GM21360 (cell line): Measurements from ENCODE around the gene FANCC.

ENCODE experiments used
- ATAC-seq: cut with Tn5 transposase; IDR thresholded peaks from one replicate; pipeline ENCODE4 v1.9.1; 2021; ENCODE audit warnings: mild to moderate bottlenecking, moderate library complexity; ENCODE audit not compliant: unreplicated experiment

Gene FANCC

DNA sequence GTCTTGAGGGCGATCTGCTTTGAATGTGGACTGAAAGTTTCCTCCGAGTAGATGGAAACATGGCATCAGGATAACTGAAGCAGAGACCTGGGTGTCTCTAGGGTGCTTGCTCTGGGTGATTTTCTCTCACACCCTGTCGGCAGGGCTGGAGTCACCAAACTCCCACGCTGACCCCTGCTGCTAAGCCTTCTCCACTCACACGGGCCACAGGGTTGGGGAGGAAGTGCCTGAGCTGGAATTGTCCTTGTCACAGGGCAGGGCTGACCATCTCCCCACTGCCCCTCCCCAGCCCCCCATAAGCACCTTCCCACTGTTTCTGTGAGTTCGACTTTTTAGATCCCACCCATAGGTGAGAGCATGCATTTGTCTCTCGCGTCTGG is 212.9 kb downstream of the FANCC start:
- ATAC-seq, result no peak

DNA sequence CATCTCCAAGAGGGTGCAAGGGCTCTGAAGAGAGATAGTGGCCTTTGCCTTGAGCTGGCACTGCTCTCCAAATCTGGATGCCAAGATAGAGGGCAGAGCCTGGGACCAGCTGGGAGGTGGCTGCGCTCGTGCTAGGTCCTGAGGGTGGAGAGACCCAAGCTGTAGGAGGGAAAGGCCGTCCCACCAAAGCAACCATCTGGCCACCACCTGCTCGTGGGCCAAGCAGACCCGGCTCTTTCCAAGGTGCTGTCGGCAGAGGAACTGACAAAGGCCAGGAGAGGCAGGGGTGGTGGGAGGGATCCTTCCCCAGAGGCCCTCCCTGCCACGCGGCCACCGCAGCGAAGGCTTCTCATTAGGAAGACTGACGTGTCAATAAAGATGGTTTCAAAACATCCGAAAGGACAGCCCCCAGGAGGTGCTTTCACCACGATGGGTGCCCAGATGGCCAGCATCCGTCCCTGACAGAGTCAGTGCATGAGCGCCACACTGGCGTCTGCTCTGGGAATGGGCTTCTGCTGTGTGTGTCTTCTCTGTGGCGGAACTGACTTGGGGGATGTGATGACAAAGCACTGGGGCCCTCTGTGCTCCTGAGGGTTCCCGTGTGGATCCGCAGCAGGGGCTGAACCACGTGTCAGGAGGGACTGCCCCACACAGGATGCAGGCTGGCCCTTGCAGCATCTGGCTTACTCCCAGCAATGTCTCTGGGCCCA is 213.5 kb downstream of the FANCC start:
- no peak for ATAC-seq

DNA sequence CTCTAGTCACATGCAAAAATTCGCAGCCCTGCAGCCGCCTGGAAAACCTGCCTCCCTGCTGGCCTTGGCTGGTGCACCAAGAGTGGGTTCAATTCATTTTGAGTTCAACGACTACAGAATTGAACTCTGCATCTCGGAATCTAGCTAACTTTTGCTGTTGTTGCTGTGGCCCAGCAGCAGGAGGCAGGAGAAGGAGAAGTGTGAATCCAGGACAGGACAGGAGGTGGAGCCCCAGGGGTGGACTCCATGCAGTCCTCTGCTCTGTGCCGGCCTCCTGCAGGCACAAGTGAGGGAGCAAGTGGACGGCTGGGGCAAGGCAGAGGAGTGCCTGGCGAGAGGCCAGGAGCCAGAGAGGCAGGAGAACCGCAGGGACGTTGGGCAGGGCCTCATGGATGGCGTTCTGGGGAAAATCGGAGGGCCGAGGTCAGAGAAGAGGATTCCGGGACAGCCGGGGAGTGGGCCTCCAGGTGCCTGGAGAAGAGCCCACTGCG is 214.2 kb downstream of the FANCC start:
- ATAC-seq, result no peak

DNA sequence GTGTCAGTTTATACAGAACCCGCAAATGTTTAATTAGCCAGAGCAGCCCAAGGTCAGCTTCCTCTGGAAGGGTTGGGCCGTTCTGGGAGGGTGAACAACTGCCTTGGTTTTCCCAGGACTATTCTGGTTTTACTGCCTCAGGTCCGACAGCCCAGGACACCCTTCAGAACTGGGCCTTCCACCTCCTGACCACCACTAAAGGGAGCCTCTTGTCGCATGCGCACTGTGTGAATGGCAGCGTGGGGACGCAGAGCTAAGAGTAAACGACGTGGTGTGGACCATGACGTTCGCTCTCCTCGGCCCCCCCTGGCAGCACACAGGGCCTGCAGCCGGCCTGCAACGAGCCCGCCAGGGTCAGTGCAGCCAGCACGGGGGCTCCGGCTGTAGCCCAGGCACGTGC is 214.9 kb downstream of the FANCC start:
- ATAC-seq, result no peak

DNA sequence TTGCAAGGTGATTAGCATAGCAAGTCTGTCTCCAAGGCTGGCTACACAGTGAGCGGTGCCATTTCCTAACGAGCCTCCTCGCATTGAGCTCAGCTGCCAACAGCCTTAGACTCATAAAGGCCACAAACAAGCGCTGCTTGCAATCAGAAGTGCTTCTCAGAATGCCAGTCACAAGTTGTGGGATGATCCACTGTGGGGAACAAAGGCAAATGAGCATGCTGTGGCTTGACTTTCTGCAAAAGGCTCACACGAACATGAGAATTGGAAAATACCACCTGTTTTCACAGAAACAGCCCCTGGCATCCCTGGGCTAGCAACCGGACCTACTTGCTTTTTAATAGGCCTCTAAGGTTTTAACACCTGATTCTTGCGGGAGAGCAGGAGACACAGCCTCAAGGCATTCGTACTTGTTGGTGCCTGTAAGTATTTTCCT is 215.5 kb downstream of the FANCC start:
- ATAC-seq, result no peak

DNA sequence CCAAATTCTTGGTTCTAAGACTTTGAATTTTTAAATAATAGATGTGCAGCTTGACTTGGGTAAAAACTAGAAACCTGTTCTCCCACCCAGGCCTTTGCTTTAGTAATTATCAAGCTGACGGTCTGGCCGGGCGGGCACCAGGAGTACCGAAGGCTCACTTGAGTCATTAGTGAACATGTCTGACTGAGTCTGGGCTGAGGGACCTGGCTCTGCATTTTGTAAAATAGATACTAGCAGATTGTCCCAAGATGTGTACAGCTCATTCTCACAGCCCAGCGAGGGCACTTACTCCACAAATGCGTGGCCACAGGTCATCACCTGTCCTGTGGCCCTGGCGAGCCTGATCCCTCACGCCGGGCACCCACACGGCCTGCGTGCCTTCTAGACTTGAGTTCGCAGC is 216.2 kb downstream of the FANCC start:
- ATAC-seq, result no peak

DNA sequence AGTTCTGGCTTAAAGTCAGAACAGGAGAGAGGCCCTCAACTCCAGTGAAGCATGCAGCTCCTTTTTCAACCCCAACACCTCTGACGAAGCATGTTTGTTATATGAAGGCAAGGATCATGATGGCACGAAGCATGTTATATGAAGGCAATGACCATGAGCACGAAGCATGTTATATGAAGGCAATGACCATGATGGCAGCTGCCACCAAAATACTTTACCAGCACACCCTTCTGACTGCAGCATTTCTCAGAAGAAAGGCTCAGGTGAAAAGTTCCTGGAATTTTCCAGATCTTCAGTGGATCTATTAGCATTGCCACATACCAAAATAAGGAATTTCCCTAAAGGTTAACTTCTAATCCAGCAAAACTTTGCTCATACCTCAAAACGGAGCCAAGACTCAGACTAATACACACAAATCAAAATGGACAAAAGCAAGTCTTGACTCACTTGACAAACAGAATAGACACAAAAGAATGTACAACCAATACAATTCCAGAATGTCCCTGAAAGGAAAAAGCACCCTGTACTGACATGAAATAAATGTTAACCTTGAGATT is 217.4 kb downstream of the FANCC start:
- ATAC-seq, result no peak

DNA sequence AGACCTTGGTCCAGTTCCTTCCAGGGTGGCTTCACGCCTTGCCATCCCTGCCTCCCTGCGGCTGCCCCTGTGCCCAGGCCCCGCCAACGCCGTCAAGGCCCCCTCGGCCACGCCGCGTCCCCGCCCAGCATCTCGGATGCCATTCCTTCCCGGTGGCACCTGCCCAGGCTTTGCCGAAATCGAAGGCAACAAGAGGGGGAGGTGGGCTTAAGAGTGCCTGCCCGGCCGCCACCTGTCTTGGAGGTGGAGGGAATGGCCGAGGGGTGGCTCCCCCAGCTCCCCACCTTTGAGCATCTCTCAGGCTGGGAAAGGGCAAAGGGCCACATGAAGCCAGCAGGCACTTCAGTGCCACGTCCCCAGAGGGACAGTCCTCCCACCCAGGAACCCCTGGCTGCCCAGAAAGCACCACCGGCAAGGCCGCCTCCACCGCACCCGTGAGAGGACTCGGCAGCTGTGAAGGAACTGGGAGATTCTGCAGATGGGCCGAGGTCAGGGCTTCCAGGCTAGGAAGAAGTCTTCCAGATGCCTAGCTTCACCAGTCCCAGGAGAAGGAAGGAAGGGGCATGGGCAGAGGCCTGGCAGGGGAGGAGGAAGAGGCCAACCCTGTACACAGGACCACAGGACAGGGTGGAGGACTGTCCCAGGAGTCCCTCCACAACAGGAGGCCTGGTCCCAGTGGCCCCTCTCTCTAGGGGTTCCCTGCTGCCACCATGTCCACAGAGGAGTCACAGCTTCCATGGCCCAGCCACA is 218.0 kb downstream of the FANCC start:
- no peak for ATAC-seq

DNA sequence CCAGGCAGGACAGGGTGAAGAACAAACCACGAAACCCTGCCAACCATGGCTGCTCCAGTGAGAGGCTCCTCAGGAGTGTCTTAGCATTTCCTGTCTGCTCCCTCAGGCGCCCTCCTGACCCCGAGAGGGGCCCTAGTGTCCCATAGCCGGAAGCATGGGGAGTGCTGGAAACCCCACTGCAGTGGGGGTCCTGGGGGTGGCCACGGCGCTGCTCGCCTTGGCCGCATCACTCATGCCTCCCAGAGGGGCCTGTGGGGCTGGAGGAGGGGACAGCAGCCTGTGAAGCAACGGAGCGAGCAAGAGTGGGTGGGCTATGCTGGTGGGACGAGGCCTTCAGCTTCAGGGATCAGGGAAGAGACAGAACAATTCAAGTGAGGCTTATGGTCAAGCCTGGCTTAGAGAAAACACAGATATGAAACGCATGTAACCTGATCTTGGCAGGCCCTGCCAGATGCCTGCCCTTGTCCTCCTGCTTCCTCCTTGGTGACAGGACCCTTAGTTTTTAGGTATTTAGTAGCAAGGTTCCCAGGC is 219.1 kb downstream of the FANCC start:
- ATAC-seq, result no peak

DNA sequence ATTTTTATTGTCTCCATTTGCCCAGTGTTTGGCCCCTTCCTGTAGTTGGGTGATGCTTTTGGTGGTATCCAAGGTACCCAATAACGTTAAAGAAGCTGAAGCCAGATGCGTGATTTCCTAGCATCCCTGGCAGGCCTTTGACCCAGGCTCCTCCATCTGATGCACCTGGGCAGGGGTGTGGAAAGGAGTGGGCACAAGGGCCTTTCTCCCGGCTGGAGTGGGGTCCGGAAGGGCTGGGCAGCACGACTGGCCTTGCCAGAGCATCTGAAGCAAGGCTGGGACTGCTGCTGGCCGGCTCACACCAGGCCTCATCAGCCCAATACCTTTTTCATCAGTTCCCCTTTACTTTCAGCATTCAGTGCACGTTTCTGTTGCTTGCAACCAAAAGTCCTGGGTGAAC is 220.2 kb downstream of the FANCC start:
- no peak for ATAC-seq

DNA sequence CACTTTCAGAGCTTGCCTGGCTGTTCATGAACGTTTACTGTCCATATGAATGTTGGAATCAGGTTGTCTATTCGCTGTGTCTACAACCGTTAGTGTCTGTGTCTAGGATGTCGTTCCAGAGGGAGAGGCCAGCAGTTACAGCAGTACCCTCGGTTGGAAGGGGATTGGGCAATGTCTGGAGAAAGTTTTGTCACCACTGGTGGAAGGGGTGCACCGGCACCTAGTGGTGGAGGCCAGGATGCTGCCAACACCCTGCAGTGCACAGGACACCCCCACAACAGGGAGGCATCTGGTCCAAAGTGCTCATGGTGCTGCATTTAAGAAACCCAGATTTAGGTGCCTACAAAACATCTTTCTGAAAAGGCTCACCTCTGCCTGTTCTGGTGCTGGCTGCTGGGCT is 220.7 kb downstream of the FANCC start:
- no peak for ATAC-seq

DNA sequence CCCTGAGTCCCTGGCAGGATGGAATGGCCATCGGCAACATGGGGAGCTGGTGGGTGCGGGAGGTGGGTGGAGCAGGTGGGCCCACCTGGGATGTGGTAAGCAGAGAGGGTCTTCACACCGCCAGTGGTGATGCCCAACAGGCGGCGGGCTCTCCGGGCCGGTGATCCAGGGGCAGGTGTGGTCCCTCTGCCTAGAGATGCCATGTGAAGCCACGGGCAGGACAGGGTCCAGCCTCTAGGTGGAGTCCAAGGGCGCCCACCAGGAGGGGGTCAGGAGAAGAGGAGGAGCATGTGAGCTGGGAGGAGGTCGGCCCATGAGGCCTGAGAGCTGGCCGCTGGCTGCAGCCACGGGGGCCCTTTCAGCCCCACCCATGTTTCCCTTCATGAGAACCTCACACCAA is 221.1 kb downstream of the FANCC start:
- no peak for ATAC-seq

DNA sequence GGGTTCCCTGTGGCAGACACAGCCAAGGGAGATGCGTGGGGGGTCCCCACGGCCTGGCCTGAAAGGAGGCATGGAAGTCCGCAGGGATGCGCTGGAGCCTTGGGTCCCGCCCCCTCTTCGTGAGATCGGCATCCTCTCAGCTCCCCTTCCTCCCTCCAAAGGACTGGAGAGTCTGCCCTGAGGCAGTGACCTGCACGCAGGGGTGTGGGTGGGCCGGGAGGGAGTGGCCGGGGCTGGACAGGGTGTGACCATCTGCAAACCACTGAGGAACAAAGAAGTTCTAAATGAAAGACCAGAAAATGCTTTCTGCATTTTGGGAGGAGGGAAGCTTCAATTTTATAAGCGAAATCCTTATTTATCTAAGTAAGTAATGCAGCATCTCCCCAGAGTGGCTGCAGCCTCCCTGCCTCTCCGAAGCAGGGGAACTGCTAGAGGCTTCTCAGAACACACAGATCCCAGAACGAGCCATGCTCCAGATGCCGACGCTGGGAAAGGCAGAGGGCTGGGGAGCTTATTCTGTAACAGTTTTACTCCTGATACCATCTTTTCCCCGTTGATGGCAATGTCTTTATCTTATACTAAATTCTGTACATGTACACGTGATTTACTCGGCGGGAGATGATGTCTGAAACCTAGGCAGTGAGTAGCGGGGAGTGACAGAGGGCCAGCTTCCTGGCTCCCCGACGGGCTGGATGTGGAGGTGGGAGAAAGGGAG is 221.7 kb downstream of the FANCC start:
- no peak for ATAC-seq

DNA sequence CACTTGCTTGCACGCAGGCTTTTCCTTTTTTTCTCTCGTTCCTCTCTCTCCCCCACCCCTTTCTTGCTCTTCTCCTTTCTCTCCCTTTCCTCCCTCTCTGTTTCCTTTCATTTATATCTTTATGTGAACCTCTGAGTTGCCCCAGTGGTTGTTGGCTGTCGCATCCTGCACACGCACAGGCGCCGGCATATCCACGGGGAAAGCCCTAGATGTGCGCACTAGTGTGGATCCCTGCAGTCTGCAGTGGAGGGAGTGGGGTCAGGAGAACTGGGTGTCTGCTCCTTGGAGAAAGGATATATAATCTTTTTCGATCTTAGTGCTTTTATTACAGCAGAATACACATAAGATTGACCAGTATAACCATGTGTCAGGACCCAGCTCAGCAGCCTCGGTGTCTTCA is 223.5 kb downstream of the FANCC start:
- ATAC-seq, result no peak

DNA sequence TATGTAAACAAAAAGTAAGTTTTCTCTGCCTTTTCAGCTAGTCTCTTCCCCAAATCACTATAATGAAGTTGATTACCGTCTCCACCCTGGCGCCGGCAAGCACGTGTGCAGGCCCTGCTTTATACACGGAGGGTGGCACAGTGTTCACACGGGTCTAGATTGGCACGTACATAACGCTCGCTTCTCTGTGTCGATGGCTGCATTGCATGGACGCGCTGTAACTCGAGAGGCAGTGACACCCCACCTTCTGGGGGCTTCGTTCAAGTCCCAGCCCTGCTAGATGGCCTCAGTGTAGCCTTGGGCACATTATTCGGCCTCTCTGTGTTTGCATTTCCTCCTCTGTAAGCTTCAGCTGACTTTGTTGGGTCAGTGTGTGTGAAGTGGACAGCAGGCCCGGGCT is 223.9 kb downstream of the FANCC start:
- ATAC-seq, result no peak

DNA sequence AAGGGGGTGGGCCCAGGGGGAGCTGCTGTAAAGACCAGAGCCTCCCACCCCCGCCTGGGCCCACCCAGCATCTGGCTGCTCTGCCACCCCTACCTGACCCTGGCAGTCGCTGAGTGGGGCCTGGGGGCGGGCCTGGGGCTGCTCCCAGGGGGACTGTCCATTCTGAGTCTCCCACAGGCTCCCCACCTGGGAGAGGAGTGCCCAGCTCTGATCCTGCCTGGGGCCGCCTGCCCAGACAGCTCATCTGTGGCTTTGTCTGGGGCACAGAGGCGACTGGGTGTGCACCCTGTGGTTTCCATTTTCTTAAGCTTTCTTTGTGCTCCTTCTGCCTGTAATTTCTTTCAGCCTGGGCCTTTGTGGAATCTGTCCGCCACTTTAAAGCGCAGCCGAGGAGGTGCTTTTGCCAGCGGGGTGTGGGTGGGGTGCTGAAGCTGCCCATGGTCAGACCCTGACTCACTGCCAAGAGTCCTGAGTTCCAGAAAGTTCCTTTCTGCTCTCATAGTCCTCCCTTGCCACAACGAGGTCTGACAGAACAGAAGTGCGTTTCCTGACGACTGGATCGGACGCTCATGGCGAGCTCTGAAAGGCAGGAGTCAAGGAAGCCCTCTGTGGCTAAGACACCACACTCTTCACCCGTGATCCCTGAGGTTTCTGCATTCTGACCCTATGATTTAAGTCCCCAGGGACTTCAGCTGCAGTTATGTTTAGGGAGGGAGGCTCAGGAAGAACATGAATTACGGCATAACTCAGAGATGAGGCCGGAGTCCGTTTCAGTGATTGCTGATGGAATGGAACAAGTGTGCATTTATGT is 225.0 kb downstream of the FANCC start:
- no peak for ATAC-seq

DNA sequence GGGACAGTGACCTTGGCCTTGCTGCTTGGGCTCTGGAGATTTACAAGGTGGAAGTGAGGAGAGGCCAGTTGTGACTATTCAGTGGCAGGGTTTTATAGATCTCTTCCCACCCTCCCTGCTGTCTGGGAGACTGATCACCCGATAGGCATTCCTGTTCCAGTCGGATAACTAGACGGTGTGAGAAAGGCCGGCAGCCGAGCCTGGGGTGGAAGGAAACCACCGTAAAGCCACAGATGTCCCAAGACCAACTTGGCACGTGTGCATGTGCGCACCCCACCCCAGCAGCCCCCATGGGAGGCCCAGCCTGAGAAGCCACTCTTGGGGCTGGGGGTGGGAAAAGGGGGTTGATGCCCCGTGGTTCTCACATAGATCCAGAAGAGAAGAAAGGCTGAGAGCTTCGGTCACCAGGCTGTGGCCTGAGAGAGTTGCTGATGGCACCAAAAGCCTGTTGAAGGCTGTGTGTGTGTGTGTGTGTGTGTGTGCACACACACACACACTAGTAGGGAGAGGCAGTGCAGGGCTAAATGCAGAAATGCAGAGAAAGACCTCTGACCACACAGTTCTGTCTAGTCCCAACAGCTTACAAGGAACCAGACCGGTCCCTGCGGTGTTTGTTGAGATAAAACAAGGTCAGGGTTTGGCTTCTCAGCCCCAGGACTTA is 225.8 kb downstream of the FANCC start:
- ATAC-seq, result no peak

DNA sequence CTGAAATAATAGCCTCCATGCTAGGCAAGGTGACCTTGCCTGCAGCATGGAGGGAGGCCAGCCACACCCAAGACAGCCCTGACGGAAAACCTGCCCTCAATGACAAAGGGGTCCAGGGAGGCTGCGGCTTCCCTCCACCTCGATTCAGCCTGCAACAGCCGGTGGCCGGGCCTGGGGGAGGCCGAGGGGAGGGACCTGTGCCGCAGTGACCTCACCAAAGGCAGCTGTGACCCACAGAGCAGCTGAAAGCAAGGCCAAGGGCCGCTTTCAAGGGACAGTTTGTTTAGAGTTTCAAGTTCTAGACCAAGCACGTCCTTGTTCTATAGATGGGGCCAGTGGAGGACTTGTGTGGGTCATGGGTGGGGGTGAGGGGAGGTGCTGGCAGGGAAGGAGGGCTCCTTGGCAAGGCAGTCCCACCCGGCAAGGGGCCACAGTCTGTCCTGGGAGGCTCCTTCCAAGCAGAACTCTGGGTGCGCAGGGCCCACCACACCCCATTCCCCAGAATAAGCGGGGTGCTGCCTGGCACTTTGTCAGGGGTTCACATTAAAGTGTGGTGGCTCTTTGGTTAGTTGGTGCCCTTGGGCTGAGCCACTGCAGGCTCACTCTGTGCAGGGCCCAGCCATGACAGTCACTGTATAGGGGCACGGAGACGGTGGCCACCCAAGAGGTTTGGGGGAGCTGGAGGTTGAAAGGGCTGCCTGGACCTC is 226.5 kb downstream of the FANCC start:
- no peak for ATAC-seq
